NCI-H1694 treated with DMSO at 0.1 percent for 48 hours (cell line): Measurements from ENCODE around the gene METTL8.

ENCODE experiments used
- DNase-seq: peaks from one replicate; lab custom pipeline; 2025; lab: John Stamatoyannopoulos, UW

METTL8 gene, protein sequence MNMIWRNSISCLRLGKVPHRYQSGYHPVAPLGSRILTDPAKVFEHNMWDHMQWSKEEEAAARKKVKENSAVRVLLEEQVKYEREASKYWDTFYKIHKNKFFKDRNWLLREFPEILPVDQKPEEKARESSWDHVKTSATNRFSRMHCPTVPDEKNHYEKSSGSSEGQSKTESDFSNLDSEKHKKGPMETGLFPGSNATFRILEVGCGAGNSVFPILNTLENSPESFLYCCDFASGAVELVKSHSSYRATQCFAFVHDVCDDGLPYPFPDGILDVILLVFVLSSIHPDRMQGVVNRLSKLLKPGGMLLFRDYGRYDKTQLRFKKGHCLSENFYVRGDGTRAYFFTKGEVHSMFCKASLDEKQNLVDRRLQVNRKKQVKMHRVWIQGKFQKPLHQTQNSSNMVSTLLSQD

DNA sequence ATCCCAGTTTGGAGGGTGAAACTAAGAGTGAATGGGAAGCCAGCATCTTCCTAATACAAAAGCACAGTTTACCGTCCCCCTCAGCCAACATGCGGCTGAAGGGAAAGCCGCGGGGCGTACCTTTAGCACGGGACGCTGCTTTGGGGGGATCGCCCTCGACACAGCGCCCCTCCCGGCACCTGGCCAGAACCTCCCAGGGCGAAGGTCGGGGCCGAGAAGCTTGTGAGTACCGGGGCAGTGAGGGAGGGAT is at the start of gene METTL8:
Gene METTL8, minus strand, starts transcription at position 228 of the 250 bp plus-strand sequence. CDS start 41,805 bp downstream, outside the sequence.
- no peak for DNase-seq

DNA sequence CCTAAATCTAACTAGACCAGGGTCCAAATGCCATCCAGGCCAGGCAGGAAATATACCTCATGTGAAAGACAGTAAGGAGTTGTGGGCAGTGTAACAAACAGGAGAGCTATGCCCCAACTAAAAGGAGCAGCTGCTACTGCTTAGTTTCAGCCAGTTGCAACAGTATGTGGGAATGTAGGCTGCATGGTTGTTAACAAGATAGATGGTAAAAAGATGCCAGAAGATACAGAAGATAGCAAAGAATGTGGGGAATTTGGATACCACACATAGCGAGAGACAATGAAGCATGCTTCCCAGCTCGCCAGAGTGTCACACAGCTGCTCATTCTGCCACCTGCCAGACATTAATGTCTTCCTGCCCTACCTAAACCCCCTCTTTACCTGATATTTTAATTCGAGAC is 49.1 kb upstream of the METTL8 start:
- no peak for DNase-seq

DNA sequence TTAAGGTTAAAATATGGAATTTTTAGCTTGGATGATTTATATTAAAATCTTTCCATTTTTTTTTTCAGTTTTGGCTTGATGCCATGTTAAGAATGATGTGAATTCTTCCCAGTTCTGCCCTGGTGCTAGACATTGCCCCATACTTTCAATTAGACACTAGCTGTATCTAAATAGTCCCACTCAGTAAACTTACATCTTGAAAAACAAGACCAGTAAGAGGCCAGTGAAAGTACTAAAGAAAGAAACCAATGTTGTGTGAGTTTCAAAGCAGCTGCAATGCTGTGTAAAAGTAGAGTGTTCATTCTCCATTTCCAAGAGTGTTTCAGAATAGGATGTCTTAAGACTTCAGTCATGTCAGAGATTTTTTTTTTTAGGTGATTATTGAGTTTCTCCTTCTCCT is 48.5 kb upstream of the METTL8 start:
- DNase-seq: no peak

DNA sequence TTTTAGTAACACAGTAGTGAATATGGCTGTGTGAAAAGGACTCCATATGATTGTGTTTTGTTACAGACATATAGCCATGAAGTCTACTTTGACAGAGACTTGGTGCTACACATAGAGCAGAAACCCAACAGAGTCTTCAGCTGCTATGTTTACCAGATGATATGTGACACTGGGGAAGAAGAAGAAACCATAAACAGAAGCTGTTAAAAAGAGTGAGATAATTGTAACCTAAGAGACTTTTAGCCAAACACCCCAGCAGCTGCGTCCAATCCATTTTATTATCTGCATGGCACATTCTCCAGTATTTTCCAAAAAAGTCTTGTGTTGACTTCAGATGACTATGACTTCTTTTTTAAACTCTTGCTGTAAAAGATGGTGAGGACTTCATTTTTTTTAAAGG is 47.1 kb upstream of the METTL8 start:
- DNase-seq: no peak

DNA sequence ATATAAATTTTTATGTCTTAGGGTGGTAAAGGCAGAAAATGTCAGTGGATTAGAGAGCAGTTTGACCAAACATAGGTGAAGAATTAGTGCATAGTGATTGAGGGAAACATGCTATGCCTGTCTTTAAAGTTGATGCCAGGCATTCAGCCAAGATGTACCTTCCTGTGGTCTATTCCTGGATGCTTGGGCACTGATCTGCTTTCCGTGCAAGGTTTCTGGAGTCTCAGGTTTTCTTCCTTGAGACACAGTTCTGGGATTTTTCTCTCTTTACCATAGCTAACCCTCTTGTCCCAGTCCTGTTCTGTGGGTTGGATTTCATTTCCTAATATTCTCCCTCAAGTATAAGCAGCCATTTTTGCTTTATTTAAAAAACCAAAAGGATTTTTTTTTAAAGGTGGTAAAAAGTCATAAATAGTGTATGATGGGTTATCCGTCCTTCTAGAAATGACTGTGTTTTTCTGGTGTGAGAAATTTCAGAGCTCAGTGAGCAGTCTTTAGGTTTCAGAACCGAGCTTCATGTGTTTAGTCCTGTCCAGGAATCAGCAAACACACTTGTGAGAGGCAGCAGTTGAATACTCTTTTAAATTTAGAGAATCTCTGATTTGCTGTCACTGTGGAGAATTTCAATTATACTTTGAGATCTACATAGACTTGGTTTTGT is 45.5 kb upstream of the METTL8 start:
- no peak for DNase-seq

DNA sequence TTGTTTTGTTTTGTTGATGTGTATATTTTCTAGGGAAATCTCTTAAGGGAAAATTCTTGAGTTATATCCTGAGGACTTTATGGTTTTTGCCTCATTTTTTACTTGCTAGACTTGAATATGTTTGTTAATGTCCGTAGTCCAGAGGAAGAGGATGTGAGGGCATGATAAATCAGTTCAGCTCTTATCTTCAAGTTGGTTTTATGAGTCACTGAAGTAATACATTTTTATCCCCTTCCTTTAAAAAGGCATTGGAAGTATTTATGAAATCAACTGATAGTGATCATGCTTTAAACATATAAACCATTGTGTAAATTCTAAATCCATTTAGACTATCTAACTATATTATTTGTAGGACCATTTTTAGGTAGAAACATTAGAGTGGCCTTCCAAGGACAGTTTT is 44.6 kb upstream of the METTL8 start:
- no peak for DNase-seq

DNA sequence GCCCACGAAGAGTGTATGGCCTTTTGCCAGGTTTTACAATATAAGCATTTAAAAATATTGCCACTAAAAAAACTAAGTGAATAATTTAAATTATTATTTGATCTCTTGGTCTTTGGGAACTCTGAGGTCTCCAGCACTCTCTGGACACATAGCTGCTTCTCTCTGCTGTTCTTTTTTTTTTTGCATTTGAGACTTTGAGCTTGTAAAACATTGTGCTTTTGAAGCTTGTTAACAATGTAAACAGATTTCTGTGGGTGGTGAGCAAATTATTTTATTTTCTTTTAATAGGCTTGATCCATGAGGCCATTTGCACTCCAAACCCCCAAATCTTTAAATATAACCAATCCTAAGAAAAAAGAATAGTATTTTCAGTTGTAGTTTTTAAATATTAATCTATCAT is 42.2 kb upstream of the METTL8 start:
- DNase-seq: no peak

DNA sequence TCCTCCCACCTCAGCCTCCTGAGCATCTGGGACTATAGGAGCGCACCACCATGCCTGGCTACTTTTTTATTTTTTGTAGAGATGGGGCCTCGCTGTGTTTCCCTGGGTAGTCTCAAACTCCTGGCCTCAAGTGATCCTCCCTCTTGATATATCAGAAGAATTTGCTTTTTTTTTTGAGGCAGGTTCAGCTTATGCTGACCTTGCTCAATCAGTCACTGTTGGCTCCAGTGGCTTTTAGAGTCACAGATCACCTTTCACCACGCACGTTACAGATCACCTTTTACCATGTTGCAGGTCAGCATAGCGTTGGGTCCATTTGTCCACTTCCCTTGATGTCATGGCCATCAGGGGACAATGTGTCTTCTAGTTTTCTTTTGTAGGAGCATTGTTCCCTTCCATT is 36.3 kb upstream of the METTL8 start:
- no peak for DNase-seq

DNA sequence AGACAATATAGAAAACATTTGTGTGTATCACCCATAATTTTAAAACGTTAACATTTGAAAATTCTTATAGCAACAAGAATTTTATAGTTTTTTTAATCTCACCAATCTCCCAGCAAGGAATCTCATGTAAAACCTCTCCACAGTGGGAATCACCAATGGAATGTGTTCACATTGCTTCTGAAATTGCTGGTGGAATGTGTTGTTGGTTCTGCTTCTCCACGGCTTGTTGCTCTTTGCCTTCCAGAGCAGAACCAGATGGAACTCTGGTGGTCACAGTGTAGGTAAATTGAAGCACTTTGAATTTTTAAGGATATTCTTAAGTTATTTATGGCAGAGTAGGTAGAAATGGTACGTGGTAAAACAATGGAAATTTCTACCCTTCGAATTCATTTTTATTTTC is 35.4 kb upstream of the METTL8 start:
- DNase-seq: no peak

DNA sequence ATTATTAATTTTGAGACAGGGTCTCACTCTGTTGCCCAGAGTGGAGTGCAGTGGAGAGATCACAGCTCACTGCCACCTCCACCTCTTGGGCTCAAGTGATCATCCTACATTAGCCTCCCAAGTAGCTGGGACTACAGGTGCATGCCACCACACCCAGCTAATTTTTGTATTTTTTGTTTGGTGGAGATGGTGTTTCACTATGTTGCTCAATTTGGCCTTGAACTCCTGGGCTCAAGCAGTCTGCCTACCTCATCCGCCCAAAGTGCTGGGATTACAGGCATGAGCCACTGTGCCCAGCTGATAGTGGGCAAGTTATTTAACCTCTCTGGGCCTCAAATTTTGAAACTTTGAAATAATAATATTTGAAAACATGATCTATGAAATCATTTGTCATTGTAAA is 26.7 kb upstream of the METTL8 start:
- DNase-seq: no peak

DNA sequence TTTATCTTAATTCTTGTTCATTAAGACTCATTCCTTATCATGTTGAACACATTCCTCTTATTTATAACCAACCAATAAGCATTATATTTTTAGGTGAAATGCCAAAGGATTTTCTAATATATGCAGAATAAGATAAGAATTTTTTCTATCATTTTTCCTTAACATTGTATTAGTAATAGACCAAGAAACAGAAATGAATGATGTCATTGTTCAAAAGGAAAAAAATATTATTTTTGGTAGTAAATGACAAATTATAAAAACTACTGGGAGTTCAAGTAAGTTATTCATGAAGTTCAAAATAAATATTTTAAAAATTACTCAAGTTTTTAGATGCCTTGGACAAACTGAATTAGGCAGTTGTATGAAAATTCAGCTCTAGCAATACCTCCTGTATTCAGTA is 25.7 kb upstream of the METTL8 start:
- no peak for DNase-seq

DNA sequence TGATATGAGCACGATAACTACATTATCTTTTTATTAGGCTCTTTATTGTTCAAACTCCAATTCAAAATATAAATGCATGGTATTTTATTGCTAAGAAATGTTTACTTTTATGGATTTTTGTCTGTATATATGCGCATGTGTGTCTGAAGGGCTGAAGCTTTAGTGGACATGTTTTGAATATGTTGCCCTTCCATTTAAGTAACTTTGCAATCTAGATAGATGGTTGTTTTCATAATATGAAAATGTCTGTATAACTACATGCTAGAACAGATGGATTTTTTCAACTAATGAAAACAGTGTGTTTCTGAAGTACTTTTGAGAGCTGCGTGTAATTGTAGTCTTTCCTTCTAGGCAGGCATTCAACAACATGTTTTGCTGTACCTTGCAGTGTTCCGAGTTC is 19.0 kb upstream of the METTL8 start:
- no peak for DNase-seq

DNA sequence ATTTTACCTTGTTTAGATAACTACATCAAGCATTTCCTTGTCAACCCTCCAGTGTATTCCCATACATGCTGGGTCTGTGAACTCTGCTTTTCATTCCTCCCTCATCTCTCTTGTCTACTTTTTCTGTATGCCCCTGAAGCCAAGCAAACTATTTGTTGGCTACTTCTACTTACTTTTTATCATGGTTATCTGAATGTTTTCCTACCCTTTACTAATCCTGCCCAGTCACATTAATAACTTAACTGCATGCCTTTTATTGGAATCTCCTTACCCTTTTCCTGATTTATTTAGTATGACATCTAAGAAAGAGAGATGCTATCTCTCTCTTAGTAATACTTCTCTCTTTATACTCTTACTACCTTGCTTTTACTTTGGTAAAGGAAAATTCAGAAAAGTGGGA is 17.3 kb upstream of the METTL8 start:
- no peak for DNase-seq

DNA sequence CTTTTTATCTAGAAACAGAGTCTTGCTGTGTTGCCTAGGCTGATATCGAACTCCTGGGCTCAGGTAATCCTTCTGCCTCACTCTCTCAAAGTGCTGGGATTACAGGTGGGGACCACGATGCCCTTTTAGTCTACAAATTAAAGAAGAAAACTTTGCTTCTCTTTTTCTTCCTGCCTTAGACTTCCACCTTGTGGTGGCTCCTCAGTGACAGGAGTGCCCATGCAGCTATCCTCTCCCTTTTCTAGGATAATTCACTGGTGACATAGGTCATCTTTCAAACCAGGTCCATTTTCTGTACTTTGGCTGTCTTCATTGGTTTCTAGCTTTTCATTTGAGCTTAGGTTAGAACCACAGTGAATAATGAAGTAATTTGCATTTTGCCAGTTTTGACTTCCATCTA is 13.9 kb upstream of the METTL8 start:
- DNase-seq: no peak

DNA sequence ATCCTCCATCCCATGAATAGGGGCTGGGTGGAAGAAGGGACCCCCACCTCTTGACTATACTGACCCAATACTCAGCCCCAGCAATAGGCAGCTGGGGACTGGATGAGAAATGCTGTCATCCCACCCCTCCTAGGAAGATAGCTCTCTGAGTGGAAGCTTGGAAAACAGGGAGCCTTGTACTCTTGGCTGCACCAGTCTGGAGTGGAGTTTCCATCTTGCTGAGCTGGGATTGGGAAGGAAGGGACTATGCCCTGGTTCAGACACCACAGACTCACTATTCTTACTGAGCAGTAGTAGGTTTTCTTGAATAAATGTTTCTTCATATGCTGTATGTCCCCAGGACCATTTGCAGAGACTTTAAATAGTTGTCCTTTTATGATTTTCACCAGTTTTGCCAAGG is 7.7 kb upstream of the METTL8 start:
- DNase-seq: no peak

DNA sequence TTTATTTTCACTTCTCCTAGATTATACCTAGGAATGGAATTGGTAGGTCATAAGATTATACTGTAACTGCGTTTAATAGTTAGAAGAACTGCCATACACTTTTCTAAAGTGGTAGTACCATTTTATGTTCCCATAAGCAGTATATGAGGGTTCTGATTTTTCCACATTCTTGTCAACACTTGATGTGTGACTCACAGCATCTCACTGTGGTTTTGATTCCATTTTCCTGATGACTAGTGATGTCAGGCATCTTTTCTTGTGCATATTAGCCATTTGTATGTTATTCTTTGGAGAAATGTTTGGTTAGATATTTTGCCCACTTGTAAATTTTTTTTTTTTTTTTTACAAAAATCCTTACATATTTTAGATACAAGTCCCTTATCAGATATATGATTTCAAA is 2.5 kb upstream of the METTL8 start:
- no peak for DNase-seq

DNA sequence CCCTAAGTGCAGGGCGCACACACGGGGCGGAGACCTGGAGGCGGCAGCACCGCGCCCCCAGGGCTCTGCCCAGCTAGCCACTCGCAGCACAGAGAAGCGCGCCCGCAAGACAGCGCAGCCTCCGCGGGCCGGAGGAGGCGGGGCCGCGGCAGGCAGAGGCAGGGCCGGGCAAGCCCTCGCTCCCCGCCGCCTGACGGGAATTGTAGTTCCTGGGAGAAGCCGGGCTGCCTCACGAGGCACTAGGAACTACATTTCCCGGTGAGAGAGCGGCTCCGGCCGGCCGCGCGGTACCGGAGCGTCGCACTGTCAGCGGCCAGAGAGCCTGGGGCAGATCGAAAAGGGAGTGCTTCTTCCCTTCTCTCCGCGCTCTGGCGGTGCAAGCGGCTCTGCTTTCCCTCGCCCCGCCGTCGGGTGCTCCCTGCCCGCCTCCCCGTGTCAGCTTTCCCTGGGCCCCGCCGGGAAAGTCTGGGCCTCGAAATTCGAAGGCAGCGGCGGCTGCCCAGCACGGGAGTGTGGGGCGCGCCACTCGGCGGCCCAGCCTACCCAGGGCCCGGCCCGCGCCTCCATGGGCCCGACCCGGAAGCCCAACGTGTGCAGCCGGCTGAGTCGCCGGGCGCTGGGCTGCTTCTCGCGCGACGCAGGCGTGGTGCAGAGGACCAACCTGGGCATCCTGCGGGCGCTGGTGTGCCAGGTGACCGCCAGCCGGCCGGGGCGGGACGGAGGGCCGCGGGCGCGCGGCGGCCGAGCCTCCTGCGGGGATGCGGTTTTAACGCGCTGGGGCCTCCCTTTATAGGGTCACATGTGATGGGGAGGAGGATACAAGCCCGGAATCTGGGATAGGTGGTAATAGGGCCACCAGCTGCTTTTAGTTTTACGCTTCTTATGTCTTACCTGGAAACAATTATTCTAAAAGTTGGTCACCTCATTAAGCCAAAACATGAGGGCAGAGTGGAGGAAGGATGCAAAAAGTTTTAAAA is 511 bp upstream of the METTL8 start, which contains the start of gene DCAF17:
Gene DCAF17, plus strand, starts transcription at position 214 of the 977 bp plus-strand sequence. Its CDS starts 352 bp downstream, at position 566.
- DNase-seq: peak; percentile 94

DNA sequence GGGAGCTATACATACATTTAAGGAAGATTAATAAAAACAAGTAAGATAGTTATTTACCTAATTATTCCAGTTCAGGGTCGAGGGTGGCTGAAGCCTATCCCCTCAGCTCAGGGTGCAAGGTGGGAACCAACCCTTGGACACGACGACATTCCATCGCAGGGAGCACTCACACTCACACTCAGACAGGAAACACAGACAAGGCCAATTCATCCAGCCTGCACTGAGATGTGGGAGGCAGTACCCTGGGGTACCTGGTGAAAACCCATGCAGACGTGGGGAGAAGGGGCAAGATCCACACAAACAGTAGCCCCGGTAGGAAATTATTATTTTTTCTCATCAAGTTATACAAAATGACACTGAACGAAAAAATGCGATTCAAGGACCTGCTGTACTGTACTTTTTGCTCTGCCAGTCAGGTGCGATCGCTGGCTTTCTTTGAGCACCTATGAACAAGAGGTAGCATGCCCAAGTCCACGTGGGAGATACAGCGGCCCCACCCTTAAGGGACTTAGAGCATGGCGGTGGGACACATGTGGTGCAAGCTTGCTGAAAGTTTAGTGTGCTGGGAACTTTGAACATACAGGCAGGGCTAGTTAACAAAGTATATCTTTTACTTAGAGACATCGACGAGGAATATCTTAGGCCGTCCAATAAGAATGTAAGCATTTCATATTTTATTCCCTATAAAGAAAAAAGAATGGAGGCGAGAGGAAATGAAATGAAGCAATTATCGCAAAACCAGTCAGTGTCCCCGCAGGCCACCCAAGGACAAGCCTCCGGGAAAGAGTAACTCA is 624 bp downstream of the METTL8 start:
- DNase-seq: peak; percentile 53

DNA sequence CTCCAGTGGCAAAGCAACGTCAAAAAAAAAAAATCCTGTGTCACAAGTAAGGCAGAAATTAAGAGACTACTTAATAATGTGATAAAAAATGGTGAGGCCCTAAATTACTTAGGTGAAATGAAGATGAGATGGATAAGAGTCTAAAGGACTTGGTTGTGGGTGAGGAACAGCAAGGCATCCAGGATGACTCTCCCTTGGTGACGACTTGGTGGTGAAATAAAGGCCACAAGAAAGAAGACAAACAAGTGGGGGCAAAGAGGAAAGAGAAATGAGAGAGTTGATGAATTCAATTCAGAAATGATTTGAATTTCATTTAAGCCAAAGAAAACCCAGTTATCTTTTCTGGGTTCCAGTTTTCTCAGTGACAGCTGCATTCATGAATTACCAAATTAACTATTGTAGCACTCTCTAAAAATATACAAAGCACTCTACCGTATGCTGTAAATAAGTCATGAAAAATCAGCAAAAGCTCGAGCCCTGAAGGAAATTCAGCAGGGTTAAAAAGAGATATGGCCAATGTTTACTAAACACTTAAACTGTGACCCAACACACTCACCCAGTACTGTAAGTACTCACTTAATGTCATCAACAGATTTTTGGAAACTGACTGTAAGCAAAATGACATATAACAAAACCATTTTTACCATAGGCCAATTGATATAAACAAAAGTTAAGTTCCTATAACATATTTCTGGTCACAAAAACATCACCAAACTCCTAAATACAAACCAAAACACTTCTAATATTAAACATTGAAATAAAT is 1.4 kb downstream of the METTL8 start:
- no peak for DNase-seq

DNA sequence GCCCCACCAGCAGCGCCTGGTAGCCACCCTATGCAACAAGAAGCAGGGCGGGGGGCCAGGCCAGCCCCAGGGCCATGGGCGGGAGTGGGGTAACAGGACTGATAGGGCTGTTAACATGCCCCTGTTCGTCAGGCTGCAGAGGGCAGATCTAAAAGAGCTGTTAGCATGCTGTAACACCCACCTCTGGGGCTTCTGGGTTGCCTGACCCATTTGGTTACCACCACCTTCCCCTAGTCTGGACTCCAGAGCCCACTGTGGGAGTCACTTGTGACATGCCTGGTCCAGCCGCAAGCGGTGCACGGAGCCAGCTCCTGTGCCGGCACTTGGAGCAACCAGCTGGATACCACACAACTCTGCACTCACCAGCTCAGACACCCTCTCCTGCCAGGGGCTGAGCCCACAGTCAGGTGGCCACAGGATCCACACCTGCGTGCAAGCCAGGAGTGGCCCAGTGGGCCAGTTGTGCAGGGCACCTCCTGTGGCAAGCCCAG is 2.1 kb downstream of the METTL8 start:
- DNase-seq: no peak
